HepG2 (cell line): ENCODE measurements around the gene LPO. TPM values are rescaled to one million over a fixed set of nuclear protein-coding genes. Genes with fewer than 3 reads are reported as not detected.

Experiments used
- ATAC-seq: fragments of 200-7000 bp; cut with Tn5 transposase; 3 replicates; pipeline ENCODE4 v1.9.1; 2020; ENCODE audit warnings: mild to moderate bottlenecking, moderate library complexity
- BruUV-seq: library from RNA; stranded (reverse); fragments of 400-500 nt; replicated peaks from 2 replicates; lab custom pipeline; 2021; lab: Mats Ljungman, UMichigan
- CTCF ChIA-PET: fragments of 300-600 bp; formaldehyde crosslinking; extraction: SDS; loops from one replicate; lab custom pipeline; 2021; ENCODE audit warnings: low total read pairs, inconsistent platforms, low intra/inter-chr PET ratio; lab: Yijun Ruan, JAX
- POLR2A ChIA-PET: fragments of 350-600 bp; sonication (Branson Sonifier 250); formaldehyde crosslinking; loops from one replicate; lab custom pipeline; 2020; ENCODE audit warnings: antibody characterized with exemption, inconsistent platforms; lab: Yijun Ruan, JAX
- DNase-seq: peaks from one replicate; pipeline ENCODE4 v3.0.0-alpha.2; 2015; ENCODE audit warnings: low spot score
- FAIRE-seq: peaks from 3 replicates; lab custom pipeline; 2011; peaks lifted over from hg19 to GRCh38; lab: Jason Lieb, UNC
- H2AFZ ChIP-seq: one replicate; pipeline ENCODE4 v1.6.1; 2011; ENCODE audit warnings: low read length, inconsistent platforms
- H3K27ac ChIP-seq: fragments of 300-600 bp; 3 replicates; pipeline ENCODE4 v1.8.0; 2011; ENCODE audit warnings: mixed run types, mild to moderate bottlenecking, mixed read lengths, low read length, inconsistent platforms; ENCODE audit not compliant: insufficient read depth; ENCODE audit errors: extremely low read length
- H3K27me3 ChIP-seq, 2 experiments: fragments of 200-600 bp in 1 of 2; 2 replicates in 1 of 2; 3 replicates in 1 of 2; pipeline versions ENCODE4 v1.6.0 to v1.8.0; 2011; ENCODE audit warnings: low read length in 2 of 2, mild to moderate bottlenecking in 2 of 2, moderate library complexity in 2 of 2, inconsistent platforms in 1 of 2; ENCODE audit not compliant: insufficient read depth in 2 of 2, control insufficient read depth in 1 of 2
- H3K36me3 ChIP-seq, 2 experiments: fragments of 200-600 bp in 1 of 2; replicated peaks in 1 of 2; 2 replicates in 1 of 2; 3 replicates in 1 of 2; pipeline versions ENCODE4 v1.5.1 to v1.8.0; 2011; ENCODE audit warnings: low read length in 2 of 2, inconsistent platforms in 1 of 2; ENCODE audit not compliant: insufficient read depth in 2 of 2, control insufficient read depth in 1 of 2
- H3K4me1 ChIP-seq: 2 replicates; pipeline ENCODE4 v1.5.1; 2012; ENCODE audit warnings: low read length, inconsistent platforms; ENCODE audit not compliant: insufficient read depth
- H3K4me2 ChIP-seq: 2 replicates; pipeline ENCODE4 v1.6.0; 2011; ENCODE audit warnings: low read depth, low read length, inconsistent platforms
- H3K4me3 ChIP-seq, 3 experiments: fragments of 200-600 bp in 1 of 3; sonication (generic), shearing (Covaris generic) in 1 of 3; replicated peaks in 1 of 3; 2 replicates each; pipeline ENCODE4 v1.5.1; 2011 to 2016; ENCODE audit warnings: low read length in 3 of 3, inconsistent platforms in 2 of 3, low read depth in 2 of 3, mild to moderate bottlenecking in 2 of 3, control low read depth in 1 of 3, mixed read lengths in 1 of 3; ENCODE audit not compliant: insufficient read depth in 1 of 3
- H3K79me2 ChIP-seq: one replicate; pipeline ENCODE4 v1.6.1; 2011; ENCODE audit warnings: low read length, inconsistent platforms; ENCODE audit not compliant: insufficient read depth
- H3K9ac ChIP-seq: 2 replicates; pipeline ENCODE4 v1.6.0; 2011; ENCODE audit warnings: mild to moderate bottlenecking, low read depth, low read length, inconsistent platforms; ENCODE audit not compliant: insufficient read depth
- H3K9me3 ChIP-seq: 2 replicates; pipeline ENCODE4 v1.5.1; 2012; ENCODE audit warnings: mild to moderate bottlenecking, low read length
- H4K20me1 ChIP-seq: 2 replicates; pipeline ENCODE4 v1.6.0; 2011; ENCODE audit warnings: inconsistent platforms, mild to moderate bottlenecking, low read length, moderate library complexity; ENCODE audit not compliant: insufficient read depth
- FOXO4 ChIP-seq: sonication (generic); formaldehyde crosslinking; conservative IDR thresholded peaks from 2 replicates; pipeline ENCODE4 v1.8.1; 2023; ENCODE audit warnings: missing genetic modification reagents
- NFYB ChIP-seq: sonication (generic); formaldehyde crosslinking; IDR thresholded peaks from 2 replicates; pipeline ENCODE4 v1.4.0; 2020; ENCODE audit warnings: missing genetic modification reagents
- PAX8 ChIP-seq: sonication (generic); formaldehyde crosslinking; IDR thresholded peaks from 2 replicates; pipeline ENCODE4 v1.8.0; 2022; ENCODE audit warnings: mild to moderate bottlenecking, missing genetic modification reagents, borderline replicate concordance
- RCOR2 ChIP-seq: IDR thresholded peaks from 2 replicates; pipeline ENCODE4 v1.6.1; 2016; ENCODE audit warnings: missing biosample characterization, missing genetic modification reagents
- SMAD1 ChIP-seq: sonication (generic); formaldehyde crosslinking; IDR thresholded peaks from 2 replicates; pipeline ENCODE4 v1.4.0; 2020; ENCODE audit warnings: missing genetic modification reagents, low read depth, mild to moderate bottlenecking, borderline replicate concordance
- SRF ChIP-seq: IDR thresholded peaks from 2 replicates; pipeline ENCODE4 v1.6.1; 2011; ENCODE audit warnings: mild to moderate bottlenecking, low read depth, low read length, moderate library complexity
- THAP11 ChIP-seq: IDR thresholded peaks from 2 replicates; pipeline ENCODE4 v1.6.1; 2016; ENCODE audit warnings: missing biosample characterization, missing genetic modification reagents
- ZFP36L2 ChIP-seq: sonication (generic); formaldehyde crosslinking; IDR thresholded peaks from 2 replicates; pipeline ENCODE4 v1.4.0; 2020; ENCODE audit warnings: missing genetic modification reagents
- ZNF605 ChIP-seq: sonication (generic); formaldehyde crosslinking; IDR thresholded peaks from 2 replicates; pipeline ENCODE4 v1.8.0; 2022; ENCODE audit warnings: mild to moderate bottlenecking, missing genetic modification reagents
- ZNF703 ChIP-seq: sonication (generic); formaldehyde crosslinking; IDR thresholded peaks from 2 replicates; pipeline ENCODE4 v1.5.1; 2020; ENCODE audit warnings: missing genetic modification reagents, mild to moderate bottlenecking, moderate library complexity, borderline replicate concordance
- WGBS: methylation state at CpG from one replicate; pipeline ENCODE4 v1.1.6; 2017; ENCODE audit warnings: low lambda C conversion rate; 5-methylcytosine and 5-hydroxymethylcytosine counted together
- in situ Hi-C: cut with HindIII; loops from 2 replicates; pipeline ENCODE4 v1.10.0; 2017; ENCODE audit warnings: low pct_unique_long_range_greater_than_20kb; ENCODE audit not compliant: extremely low pct_ligation_motif_present
- intact Hi-C: fragments of 100-400 bp; cut with micrococcal nuclease; formaldehyde crosslinking; loops from one replicate; pipeline ENCODE4 v1.10.0; 2022; ENCODE audit not compliant: unreplicated experiment
- polyA plus RNA-seq, 8 experiments: library from polyadenylated mRNA; depleted of rRNA in 3 of 8; stranded (reverse) in 7 of 8; unstranded in 1 of 8; fragments of >200 nt; fragmentation: Illumina TruSeq in 4 of 8; extraction: Trizol in 4 of 8; gene quantifications; 2 replicates each; pipeline versions ENCODE4 v1.2.1 to v1.2.3, GENCODE V29; 2011 to 2016; ENCODE audit warnings: low read depth in 4 of 8, missing spikeins in 1 of 8, mixed read lengths in 1 of 8; ENCODE audit not compliant: insufficient read depth in 1 of 8
- total RNA-seq, 5 experiments: library from RNA; depleted of rRNA; stranded (reverse); fragments of >200 nt; fragmentation: Illumina TruSeq; extraction: Trizol; gene quantifications; 2 replicates each; pipeline ENCODE4 v1.2.3, GENCODE V29; 2016; ENCODE audit warnings: low read depth in 1 of 5
- TF ChIP-seq, protein P1 (sequence below): sonication (generic); formaldehyde crosslinking; IDR thresholded peaks from 2 replicates; pipeline ENCODE4 v1.5.0; 2020; ENCODE audit warnings: missing genetic modification reagents, mild to moderate bottlenecking, borderline replicate concordance

LPO gene
- total and polyA plus RNA-seq, 2 of the 13 experiments (the other 11 are each of a cell fraction or from before 2014, with no cell fraction given) = not detected

DNA sequence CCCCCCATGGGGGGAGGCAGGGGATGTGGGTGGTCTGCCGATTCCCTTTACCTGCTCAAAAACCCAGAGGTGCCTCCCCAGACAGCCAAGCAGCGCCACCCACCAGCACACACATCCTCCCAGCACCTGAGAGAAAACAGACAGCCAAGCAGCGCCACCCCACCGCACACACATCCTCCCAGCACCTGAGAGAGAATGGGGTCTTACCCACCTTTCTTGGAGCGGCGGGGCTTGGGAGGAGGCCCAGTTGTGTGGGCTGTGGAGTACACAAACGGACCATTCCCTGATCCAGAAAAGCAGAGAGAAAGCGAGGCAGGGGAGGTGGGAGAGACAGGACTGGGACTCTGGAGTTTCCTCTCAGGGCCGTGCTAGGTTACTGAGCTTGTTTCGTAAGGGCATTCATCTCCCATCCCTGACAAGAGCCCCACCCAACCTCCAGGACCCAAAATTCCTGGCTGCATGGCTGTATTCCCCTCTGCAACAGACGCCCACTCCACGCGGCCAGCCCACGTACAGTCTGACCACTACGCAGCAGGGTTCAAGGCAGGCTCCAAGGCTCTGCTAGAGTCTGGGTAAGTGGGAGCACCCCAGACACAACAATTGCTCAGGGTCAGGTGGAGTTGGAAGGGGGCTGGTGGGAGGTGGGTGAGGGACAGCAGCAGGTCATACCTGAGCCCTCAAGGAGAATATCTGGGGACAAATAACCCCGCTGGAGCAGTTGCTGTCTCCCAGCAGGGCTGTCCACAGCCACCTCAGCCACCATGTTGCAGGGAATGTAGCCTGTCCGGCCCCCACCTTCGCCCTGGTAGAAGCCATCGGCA is 68.0 kb downstream of the LPO start:
- H2AFZ ChIP-seq = no peak overlapping the region
- WGBS = 29% methylated on average over 16 of the region's 19 CpGs
- in situ Hi-C loops (loop anchor here (5.0 kb wide), 1 partner anchor 141 kb away; no protein-coding TSS in a partner anchor), intact Hi-C loops (no loop called here)
- no TSS peak for BruUV-seq
- peaks cover 30 to 84% of the 10 kb centered on the region in 2 experiments; a peak in 4 of 5 replicates for H3K27me3 ChIP-seq
- H3K79me2 ChIP-seq = no peaks in the 10 kb centered on the region
- H3K4me1 ChIP-seq = peaks cover 18% of the 10 kb centered on the region
- H3K4me2 ChIP-seq = no peak overlapping the region
- H3K36me3 ChIP-seq = no peaks in the 10 kb centered on the region
- H3K27ac ChIP-seq = no peak overlapping the region
- CTCF ChIA-PET = interaction anchor here (3.1 kb wide), 1 partner anchor 141 kb away, joined by 22 read pairs; no protein-coding TSS in a partner anchor
- H3K4me3 ChIP-seq = no peak overlapping the region
- DNase-seq = no peak
- TF ChIP-seq ZNF703 (CRISPR knock-in tag) (no peak), ZFP36L2 (CRISPR knock-in tag) (no peak), FOXO4 (CRISPR knock-in tag) (no peak), PAX8 (CRISPR knock-in tag) (no peak), SMAD1 (CRISPR knock-in tag) (no peak), ZNF605 (CRISPR knock-in tag) (no peak), THAP11 (CRISPR knock-in tag) (no peak), NFYB (CRISPR knock-in tag) (no peak), SRF (no peak), RCOR2 (CRISPR knock-in tag) (no peak)
- TF ChIP-seq, protein P1, sequence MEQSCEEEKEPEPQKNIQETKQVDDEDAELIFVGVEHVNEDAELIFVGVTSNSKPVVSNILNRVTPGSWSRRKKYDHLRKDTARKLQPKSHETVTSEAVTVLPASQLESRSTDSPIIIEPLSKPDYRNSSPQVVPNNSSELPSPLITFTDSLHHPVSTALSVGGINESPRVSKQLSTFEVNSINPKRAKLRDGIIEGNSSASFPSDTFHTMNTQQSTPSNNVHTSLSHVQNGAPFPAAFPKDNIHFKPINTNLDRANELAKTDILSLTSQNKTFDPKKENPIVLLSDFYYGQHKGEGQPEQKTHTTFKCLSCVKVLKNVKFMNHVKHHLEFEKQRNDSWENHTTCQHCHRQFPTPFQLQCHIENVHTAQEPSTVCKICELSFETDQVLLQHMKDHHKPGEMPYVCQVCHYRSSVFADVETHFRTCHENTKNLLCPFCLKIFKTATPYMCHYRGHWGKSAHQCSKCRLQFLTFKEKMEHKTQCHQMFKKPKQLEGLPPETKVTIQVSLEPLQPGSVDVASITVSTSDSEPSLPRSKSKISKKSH (CRISPR knock-in tag) = no peak
- TF ChIP-seq, all 625 proteins: peak for 0
- no peak for ATAC-seq
- FAIRE-seq = no peak
- Histone ChIP-seq H3K9me3 (no peaks in the 10 kb centered on the region), H4K20me1 (no peaks in the 10 kb centered on the region), H3K9ac (no peak overlapping the region)
- POLR2A ChIA-PET = no interaction called here
